Measurements from ENCODE around the gene PTPRE. TPM values are rescaled to one million over a fixed set of nuclear protein-coding genes. Genes with fewer than 3 reads are reported as not detected.

Gene PTPRE
- total RNA-seq, 4 donors from 2014 or later: 28.1 to 89.7 (median 54.2) TPM

DNA sequence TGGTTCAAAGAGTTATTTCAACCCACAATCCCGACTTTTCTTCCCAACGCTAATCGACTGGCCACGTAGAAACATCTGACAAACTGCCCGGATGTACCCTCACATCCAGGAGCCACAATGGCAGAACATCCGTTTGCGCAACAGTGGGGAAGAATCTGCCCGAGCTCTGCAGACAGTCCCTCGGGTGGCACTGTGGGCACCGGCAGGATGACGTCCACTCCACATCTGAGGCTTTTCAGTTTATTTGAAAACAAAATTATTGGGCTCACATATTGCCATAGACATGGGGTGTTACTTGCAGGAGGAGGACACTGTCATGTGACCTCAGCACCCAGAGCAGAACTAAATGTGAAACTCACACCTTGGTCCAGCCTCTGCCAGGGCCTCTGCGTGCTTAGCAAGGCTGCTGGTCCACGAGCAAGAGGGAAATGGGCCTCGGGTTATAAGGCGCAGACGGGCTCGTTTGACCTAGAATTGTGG, 135.3 kb downstream of the PTPRE start:
- DNase-seq (ENCODE audit: low spot score) (no peak), ATAC-seq (ENCODE audit: low FRiP score) (no peak)
- TF ChIP-seq, protein P1, sequence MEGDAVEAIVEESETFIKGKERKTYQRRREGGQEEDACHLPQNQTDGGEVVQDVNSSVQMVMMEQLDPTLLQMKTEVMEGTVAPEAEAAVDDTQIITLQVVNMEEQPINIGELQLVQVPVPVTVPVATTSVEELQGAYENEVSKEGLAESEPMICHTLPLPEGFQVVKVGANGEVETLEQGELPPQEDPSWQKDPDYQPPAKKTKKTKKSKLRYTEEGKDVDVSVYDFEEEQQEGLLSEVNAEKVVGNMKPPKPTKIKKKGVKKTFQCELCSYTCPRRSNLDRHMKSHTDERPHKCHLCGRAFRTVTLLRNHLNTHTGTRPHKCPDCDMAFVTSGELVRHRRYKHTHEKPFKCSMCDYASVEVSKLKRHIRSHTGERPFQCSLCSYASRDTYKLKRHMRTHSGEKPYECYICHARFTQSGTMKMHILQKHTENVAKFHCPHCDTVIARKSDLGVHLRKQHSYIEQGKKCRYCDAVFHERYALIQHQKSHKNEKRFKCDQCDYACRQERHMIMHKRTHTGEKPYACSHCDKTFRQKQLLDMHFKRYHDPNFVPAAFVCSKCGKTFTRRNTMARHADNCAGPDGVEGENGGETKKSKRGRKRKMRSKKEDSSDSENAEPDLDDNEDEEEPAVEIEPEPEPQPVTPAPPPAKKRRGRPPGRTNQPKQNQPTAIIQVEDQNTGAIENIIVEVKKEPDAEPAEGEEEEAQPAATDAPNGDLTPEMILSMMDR (IDR thresholded peaks at IDR 0.05): no peak

DNA sequence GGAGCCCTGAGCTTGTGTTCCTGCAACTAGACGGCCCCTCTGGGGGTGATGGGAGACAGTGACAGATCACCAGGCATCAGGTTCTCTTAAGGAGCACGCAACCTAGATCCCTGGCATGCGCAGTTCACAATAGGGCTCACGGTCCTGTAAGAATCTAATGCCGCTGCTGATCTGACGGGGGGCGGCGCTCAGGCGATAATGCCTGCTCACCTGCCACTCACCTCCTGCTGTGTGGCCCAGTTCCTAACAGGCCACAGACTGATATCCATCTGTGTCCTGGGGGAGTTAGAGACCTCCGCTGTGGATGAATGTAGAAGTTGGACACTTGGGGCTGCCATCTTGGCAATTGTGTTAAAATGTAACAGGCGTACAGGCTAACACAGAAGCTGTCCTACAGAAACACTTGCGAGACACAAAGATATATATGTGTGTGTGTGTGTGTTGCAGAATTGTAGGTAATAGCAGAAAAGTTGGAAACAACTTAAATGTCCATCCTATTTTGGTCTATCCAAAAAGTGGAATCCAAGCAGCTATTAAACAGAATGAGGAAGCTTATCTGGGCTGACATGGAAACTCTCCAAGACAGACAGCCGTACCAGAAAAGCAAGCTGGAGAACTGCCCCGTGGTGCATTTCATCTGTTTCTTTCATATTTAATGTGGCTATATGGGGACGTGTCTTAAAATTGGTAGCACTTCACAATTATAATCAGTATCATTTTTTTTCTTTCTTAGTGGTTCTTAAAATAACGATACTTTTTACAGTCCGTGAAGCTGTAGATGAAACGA, 136.5 kb downstream of the PTPRE start:
- TF ChIP-seq, protein P1 (IDR thresholded peaks at IDR 0.05): no peak
- ATAC-seq (ENCODE audit: low FRiP score): no peak
- DNase-seq (ENCODE audit: low spot score): no peak

DNA sequence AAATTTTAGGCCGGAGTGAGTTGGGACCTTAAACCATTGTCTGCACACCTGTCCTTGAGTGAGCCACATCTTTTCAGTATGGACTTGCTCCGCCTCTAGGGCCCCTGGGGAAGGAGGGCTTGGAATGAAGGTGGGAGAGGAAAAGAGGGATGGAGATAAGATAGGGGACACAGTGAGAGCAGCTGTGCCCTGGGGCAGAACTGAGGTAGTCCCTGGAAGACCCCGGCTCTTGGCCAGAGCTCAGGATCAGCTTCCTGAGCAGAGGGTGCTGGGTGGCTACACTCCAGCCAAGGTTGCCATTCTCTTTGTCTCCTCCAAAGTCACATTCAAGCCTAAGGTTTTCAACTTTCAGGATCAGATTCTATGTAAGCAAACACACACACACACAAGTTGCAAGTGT, 137.3 kb downstream of the PTPRE start:
- DNase-seq (ENCODE audit: low spot score): no peak
- no peak for ATAC-seq (ENCODE audit: low FRiP score)
- TF ChIP-seq, protein P1 (IDR thresholded peaks at IDR 0.05): no peak

DNA sequence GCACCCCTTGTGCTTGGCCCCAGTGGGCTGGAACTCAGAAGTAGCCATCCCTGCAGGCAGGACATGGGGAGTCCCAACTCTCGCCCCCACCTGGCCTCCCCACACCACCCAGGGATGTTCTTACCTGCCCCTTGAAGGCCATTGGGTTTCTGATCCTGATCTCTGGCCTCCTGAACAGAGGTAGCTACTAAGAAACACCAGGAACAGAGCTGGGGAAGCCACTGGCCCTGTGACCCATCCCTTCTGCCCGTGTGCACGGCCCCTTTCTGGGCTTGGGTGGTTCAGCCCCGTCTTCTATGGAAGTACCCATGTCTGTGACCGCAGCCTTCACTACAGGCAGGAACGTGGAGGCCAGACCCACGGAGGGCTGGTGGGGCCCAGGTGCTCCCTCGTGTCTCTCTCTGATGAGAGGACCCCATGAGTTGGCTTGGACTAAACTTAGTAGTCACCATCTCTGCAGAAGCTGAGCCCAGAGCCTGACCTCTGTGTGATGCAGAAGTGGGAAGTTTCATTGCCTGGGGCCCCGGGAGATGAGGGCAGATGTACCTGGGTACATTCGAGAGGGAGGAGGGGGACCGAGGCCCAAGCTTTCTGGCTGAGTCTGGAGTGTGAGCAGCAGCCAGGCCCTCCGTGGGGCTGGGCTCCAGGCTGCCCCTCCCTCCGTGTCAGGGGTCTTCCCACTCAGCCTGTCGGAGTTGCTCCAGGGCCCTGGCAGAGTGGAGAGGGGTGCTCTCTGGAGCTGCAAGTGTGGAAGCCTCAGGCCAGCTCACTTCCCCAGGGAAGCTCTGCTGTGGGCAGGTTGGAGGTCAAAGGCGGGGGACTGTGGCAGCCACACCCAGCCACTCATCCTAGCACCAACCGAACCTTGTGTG, 138.3 kb downstream of the PTPRE start:
- DNase-seq (ENCODE audit: low spot score): no peak
- ATAC-seq (ENCODE audit: low FRiP score): no peak
- TF ChIP-seq, protein P1 (IDR thresholded peaks at IDR 0.05): no peak

DNA sequence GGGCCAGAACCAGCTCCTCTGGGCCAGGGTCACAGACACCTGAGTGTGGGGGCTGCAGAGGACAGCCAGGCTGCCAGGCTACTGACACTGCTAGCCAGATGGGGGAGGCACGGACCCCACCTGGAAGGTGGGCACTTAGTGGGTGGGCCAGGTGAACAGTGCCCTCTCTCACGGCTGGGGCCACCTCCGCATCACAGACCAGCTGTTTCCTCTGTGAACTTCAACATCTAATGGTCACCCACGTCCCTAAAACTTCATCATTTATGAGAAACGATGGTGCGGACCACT, 138.9 kb downstream of the PTPRE start:
- TF ChIP-seq, protein P1 (IDR thresholded peaks at IDR 0.05): no peak
- no peak for DNase-seq (ENCODE audit: low spot score)
- ATAC-seq (ENCODE audit: low FRiP score): no peak

DNA sequence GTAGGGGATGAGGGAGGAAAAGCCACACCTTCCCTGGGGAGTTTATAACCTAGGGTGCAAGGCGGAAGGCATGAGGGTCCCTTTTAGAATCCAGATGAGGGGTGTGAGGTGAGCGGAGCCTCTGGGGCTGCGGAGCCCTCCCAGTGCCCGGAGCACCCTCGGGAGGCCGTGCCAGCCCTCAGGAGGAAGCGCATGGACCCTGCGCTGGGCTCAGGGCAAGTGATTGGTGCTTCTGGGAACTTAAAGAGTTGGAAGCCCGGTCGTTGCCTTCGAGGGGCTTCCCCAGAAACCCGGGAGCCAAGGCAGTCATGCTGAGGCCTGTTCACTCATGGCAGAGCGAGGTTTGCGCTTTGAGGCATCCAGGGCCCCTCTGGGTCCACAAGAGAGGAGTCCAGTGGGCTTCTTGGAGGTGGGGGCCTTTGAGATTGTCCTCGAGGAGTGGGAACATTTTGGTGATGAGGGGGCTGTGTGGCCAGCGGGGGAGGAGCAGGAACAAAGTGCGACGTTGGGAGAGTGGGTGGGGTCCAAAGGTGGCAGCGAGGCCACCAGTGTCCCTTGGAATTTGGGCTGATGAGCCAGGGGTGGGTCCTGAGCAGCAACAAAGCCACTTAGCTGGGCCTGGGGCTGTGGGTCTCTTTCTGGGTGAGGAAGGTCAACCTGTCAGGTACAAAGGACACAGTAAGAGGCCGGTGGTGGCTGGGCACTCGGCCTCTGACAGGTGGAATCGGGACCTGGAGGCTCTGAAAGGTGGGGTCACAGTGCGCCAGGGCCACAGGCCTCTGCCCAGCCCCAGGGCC, 139.5 kb downstream of the PTPRE start:
- DNase-seq (ENCODE audit: low spot score): no peak
- TF ChIP-seq, protein P1 (IDR thresholded peaks at IDR 0.05): no peak
- ATAC-seq (ENCODE audit: low FRiP score): no peak

Measured in omental fat pad (tissue), 4 donors.